ENCODE results near the gene THSD4.

The THSD4 gene

DNA sequence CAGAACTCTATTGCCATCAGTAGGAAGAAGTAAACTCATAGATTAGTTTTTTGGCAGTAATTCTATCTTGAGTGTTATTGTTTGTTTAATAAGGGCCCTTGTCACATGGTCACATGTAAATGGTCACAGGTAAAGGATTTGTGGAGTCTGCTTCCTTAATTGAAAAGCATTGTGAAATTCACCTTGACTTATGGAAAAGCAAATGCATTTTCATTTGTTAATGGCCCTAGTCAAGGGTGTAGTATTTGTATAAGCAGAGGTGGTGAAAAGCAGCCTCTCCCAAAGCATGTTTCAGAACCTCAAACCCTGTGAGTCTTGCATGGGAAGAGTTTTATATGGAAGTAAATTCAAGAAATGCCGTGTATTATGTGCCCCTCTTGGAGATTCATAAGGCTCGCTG, 497.6 kb downstream of the THSD4 start:
- H3F3A ChIP-seq (ENCODE audit: insufficient read depth, low read length) = no peaks in the 10 kb centered on the region
- H2AFZ ChIP-seq (ENCODE audit: low read length) = no peak overlapping the region
- TF ChIP-seq, protein P1, sequence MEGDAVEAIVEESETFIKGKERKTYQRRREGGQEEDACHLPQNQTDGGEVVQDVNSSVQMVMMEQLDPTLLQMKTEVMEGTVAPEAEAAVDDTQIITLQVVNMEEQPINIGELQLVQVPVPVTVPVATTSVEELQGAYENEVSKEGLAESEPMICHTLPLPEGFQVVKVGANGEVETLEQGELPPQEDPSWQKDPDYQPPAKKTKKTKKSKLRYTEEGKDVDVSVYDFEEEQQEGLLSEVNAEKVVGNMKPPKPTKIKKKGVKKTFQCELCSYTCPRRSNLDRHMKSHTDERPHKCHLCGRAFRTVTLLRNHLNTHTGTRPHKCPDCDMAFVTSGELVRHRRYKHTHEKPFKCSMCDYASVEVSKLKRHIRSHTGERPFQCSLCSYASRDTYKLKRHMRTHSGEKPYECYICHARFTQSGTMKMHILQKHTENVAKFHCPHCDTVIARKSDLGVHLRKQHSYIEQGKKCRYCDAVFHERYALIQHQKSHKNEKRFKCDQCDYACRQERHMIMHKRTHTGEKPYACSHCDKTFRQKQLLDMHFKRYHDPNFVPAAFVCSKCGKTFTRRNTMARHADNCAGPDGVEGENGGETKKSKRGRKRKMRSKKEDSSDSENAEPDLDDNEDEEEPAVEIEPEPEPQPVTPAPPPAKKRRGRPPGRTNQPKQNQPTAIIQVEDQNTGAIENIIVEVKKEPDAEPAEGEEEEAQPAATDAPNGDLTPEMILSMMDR (IDR thresholded peaks at IDR 0.05; ENCODE audit: low read length) = no peak
- TF ChIP-seq EZH2 (optimal IDR thresholded peaks at IDR 0.05; ENCODE audit: low read depth, low read length) (no peak), EZH2phosphoT487 (IDR thresholded peaks at IDR 0.05; ENCODE audit: low read length) (no peak)
- no peaks in the 10 kb centered on the region for H3K9me3 ChIP-seq (replicated peaks; ENCODE audit: insufficient read depth, low read length)
- H3K27me3 ChIP-seq (replicated peaks; ENCODE audit: insufficient read depth, low read length) = no peaks in the 10 kb centered on the region
- no peaks in the 10 kb centered on the region for H3K4me1 ChIP-seq (ENCODE audit: low read length)
- no peak overlapping the region for H3K27ac ChIP-seq (ENCODE audit: low read length)
- no peaks in the 10 kb centered on the region for H3K36me3 ChIP-seq (replicated peaks; ENCODE audit: insufficient read depth, low read length)
- H3K79me2 ChIP-seq (ENCODE audit: low read length) = no peaks in the 10 kb centered on the region
- H4K20me1 ChIP-seq (ENCODE audit: insufficient read depth, low read length) = no peaks in the 10 kb centered on the region
- no peak overlapping the region for H3K9ac ChIP-seq (ENCODE audit: low read length)
- H3K4me3 ChIP-seq (ENCODE audit: low read length) = no peak overlapping the region
- DNase-seq = no peak
- no peaks in the 10 kb centered on the region for H3K9me2 ChIP-seq (replicated peaks; ENCODE audit: insufficient read depth, low read length)
- H3K4me2 ChIP-seq (ENCODE audit: low read depth, low read length) = no peak overlapping the region

DNA sequence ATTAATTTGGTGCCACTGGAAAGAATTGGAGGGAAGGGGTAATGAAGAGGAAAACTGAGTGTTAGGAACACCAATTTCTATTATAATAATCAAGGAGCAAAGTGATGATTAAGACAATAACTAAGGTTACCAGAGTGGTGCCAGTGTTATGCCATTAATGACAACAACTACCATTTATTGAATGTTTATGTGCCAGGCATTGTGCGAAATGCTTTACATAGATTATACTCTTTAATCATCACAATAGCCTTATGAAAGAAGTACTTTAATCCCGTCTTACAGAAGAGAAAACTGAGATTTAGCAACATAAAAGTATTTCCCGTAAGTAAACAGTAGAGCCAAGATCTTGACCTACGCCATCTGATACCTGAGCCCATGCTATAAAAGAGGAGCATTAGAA, 507.8 kb downstream of the THSD4 start:
- Histone ChIP-seq H3F3A (ENCODE audit: insufficient read depth, low read length) (no peaks in the 10 kb centered on the region), H3K9me3 (replicated peaks; ENCODE audit: insufficient read depth, low read length) (no peaks in the 10 kb centered on the region), H2AFZ (ENCODE audit: low read length) (no peak overlapping the region), H3K4me2 (ENCODE audit: low read depth, low read length) (no peak overlapping the region), H3K27me3 (replicated peaks; ENCODE audit: insufficient read depth, low read length) (no peaks in the 10 kb centered on the region), H4K20me1 (ENCODE audit: insufficient read depth, low read length) (no peaks in the 10 kb centered on the region), H3K9me2 (replicated peaks; ENCODE audit: insufficient read depth, low read length) (no peaks in the 10 kb centered on the region), H3K79me2 (ENCODE audit: low read length) (no peaks in the 10 kb centered on the region), H3K9ac (ENCODE audit: low read length) (no peak overlapping the region), H3K36me3 (replicated peaks; ENCODE audit: insufficient read depth, low read length) (no peaks in the 10 kb centered on the region), H3K4me3 (ENCODE audit: low read length) (no peak overlapping the region), H3K4me1 (ENCODE audit: low read length) (no peaks in the 10 kb centered on the region), H3K27ac (ENCODE audit: low read length) (no peak overlapping the region)
- DNase-seq = no peak
- TF ChIP-seq, protein P1 (IDR thresholded peaks at IDR 0.05; ENCODE audit: low read length) = no peak
- TF ChIP-seq EZH2 (optimal IDR thresholded peaks at IDR 0.05; ENCODE audit: low read depth, low read length) (no peak), EZH2phosphoT487 (IDR thresholded peaks at IDR 0.05; ENCODE audit: low read length) (no peak)

DNA sequence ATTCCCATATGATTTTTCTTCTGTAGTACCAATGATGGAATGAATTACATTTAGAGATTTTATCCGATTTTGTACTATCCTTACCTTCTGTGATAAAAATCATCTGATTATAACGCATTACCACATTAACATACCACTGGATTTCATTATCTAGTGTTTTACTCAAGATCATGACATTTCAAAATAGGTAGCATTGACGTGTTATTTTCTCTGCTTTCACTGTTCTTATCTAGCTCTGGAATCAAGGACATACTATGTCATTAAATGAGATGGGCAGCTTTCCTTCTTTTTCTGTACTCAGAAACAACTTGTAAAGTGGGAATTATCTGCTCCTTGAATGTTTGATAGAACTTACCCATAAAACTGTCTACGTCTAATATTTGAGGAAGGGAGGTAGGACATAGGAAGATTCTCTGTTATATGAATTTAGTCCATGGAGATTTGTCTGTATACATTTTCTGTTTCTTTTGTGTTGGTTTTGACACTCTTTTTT, 511.4 kb downstream of the THSD4 start:
- Histone ChIP-seq H3K79me2 (ENCODE audit: low read length) (no peaks in the 10 kb centered on the region), H3K27ac (ENCODE audit: low read length) (no peak overlapping the region), H2AFZ (ENCODE audit: low read length) (no peak overlapping the region), H3K4me3 (ENCODE audit: low read length) (no peak overlapping the region), H3K4me2 (ENCODE audit: low read depth, low read length) (no peak overlapping the region), H3K9me2 (replicated peaks; ENCODE audit: insufficient read depth, low read length) (no peaks in the 10 kb centered on the region), H3K9me3 (replicated peaks; ENCODE audit: insufficient read depth, low read length) (no peaks in the 10 kb centered on the region), H3K9ac (ENCODE audit: low read length) (no peak overlapping the region), H3K27me3 (replicated peaks; ENCODE audit: insufficient read depth, low read length) (no peaks in the 10 kb centered on the region), H3K4me1 (ENCODE audit: low read length) (no peaks in the 10 kb centered on the region), H3F3A (ENCODE audit: insufficient read depth, low read length) (no peaks in the 10 kb centered on the region), H4K20me1 (ENCODE audit: insufficient read depth, low read length) (no peaks in the 10 kb centered on the region), H3K36me3 (replicated peaks; ENCODE audit: insufficient read depth, low read length) (no peaks in the 10 kb centered on the region)
- TF ChIP-seq, protein P1 (IDR thresholded peaks at IDR 0.05; ENCODE audit: low read length) = no peak
- no peak for TF ChIP-seq EZH2phosphoT487 (IDR thresholded peaks at IDR 0.05; ENCODE audit: low read length)
- TF ChIP-seq EZH2 (optimal IDR thresholded peaks at IDR 0.05; ENCODE audit: low read depth, low read length) = no peak
- DNase-seq = no peak

Data from MM.1S (cell line).